Mammary epithelial cell (primary cell): ENCODE results near the gene KIF13A.

ENCODE experiments used
- CTCF ChIP-seq, 2 donors: IDR thresholded peaks in 1 of 2; conservative IDR thresholded peaks in 1 of 2; 2 replicates each; pipeline ENCODE4 v1.5.1; 2011 to 2012; ENCODE audit warnings: inconsistent platforms in 2 of 2, low read length in 2 of 2, mild to moderate bottlenecking in 2 of 2, control low read depth in 1 of 2, low read depth in 1 of 2; ENCODE audit not compliant: insufficient read depth in 1 of 2; ENCODE audit errors: extremely low read depth in 1 of 2
- EZH2 ChIP-seq: IDR thresholded peaks from 2 replicates; pipeline ENCODE4 v1.6.1; 2012; ENCODE audit warnings: low read length, inconsistent platforms, borderline replicate concordance

- no peak for TF ChIP-seq CTCF (conservative IDR thresholded peaks at IDR 0.05 in 1 of 2, IDR thresholded peaks at IDR 0.05 in 1 of 2; ENCODE audit: extremely low read depth in 1 of 2, insufficient read depth in 1 of 2, low read depth in 1 of 2, low read length in 2 of 2)
- TF ChIP-seq EZH2 = no peak
These were observed 112.7 kb downstream of the KIF13A start for GRCh38 chr6:17874753-17875152.
